HepG2 (cell line): ENCODE measurements around the gene OR5K4. TPM values are rescaled to one million over a fixed set of nuclear protein-coding genes. Genes with fewer than 3 reads are reported as not detected.

Experiments
- ATAC-seq: fragments of 200-7000 bp; cut with Tn5 transposase; 3 replicates; pipeline ENCODE4 v1.9.1; 2020; ENCODE audit warnings: mild to moderate bottlenecking, moderate library complexity
- BruUV-seq: library from RNA; stranded (reverse); fragments of 400-500 nt; replicated peaks from 2 replicates; lab custom pipeline; 2021; lab: Mats Ljungman, UMichigan
- CTCF ChIA-PET: fragments of 300-600 bp; formaldehyde crosslinking; extraction: SDS; loops from one replicate; lab custom pipeline; 2021; ENCODE audit warnings: low total read pairs, inconsistent platforms, low intra/inter-chr PET ratio; lab: Yijun Ruan, JAX
- POLR2A ChIA-PET: fragments of 350-600 bp; sonication (Branson Sonifier 250); formaldehyde crosslinking; loops from one replicate; lab custom pipeline; 2020; ENCODE audit warnings: antibody characterized with exemption, inconsistent platforms; lab: Yijun Ruan, JAX
- DNase-seq: peaks from one replicate; pipeline ENCODE4 v3.0.0-alpha.2; 2015; ENCODE audit warnings: low spot score
- FAIRE-seq: peaks from 3 replicates; lab custom pipeline; 2011; peaks lifted over from hg19 to GRCh38; lab: Jason Lieb, UNC
- H2AFZ ChIP-seq: one replicate; pipeline ENCODE4 v1.6.1; 2011; ENCODE audit warnings: low read length, inconsistent platforms
- H3K27ac ChIP-seq: fragments of 300-600 bp; 3 replicates; pipeline ENCODE4 v1.8.0; 2011; ENCODE audit warnings: mixed run types, mild to moderate bottlenecking, mixed read lengths, low read length, inconsistent platforms; ENCODE audit not compliant: insufficient read depth; ENCODE audit errors: extremely low read length
- H3K27me3 ChIP-seq, 2 experiments: fragments of 200-600 bp in 1 of 2; 2 replicates in 1 of 2; 3 replicates in 1 of 2; pipeline versions ENCODE4 v1.6.0 to v1.8.0; 2011; ENCODE audit warnings: low read length in 2 of 2, mild to moderate bottlenecking in 2 of 2, moderate library complexity in 2 of 2, inconsistent platforms in 1 of 2; ENCODE audit not compliant: insufficient read depth in 2 of 2, control insufficient read depth in 1 of 2
- H3K36me3 ChIP-seq, 2 experiments: fragments of 200-600 bp in 1 of 2; replicated peaks in 1 of 2; 2 replicates in 1 of 2; 3 replicates in 1 of 2; pipeline versions ENCODE4 v1.5.1 to v1.8.0; 2011; ENCODE audit warnings: low read length in 2 of 2, inconsistent platforms in 1 of 2; ENCODE audit not compliant: insufficient read depth in 2 of 2, control insufficient read depth in 1 of 2
- H3K4me1 ChIP-seq: 2 replicates; pipeline ENCODE4 v1.5.1; 2012; ENCODE audit warnings: low read length, inconsistent platforms; ENCODE audit not compliant: insufficient read depth
- H3K4me2 ChIP-seq: 2 replicates; pipeline ENCODE4 v1.6.0; 2011; ENCODE audit warnings: low read depth, low read length, inconsistent platforms
- H3K4me3 ChIP-seq, 3 experiments: fragments of 200-600 bp in 1 of 3; sonication (generic), shearing (Covaris generic) in 1 of 3; replicated peaks in 1 of 3; 2 replicates each; pipeline ENCODE4 v1.5.1; 2011 to 2016; ENCODE audit warnings: low read length in 3 of 3, inconsistent platforms in 2 of 3, low read depth in 2 of 3, mild to moderate bottlenecking in 2 of 3, control low read depth in 1 of 3, mixed read lengths in 1 of 3; ENCODE audit not compliant: insufficient read depth in 1 of 3
- H3K79me2 ChIP-seq: one replicate; pipeline ENCODE4 v1.6.1; 2011; ENCODE audit warnings: low read length, inconsistent platforms; ENCODE audit not compliant: insufficient read depth
- H3K9ac ChIP-seq: 2 replicates; pipeline ENCODE4 v1.6.0; 2011; ENCODE audit warnings: mild to moderate bottlenecking, low read depth, low read length, inconsistent platforms; ENCODE audit not compliant: insufficient read depth
- H3K9me3 ChIP-seq: 2 replicates; pipeline ENCODE4 v1.5.1; 2012; ENCODE audit warnings: mild to moderate bottlenecking, low read length
- H4K20me1 ChIP-seq: 2 replicates; pipeline ENCODE4 v1.6.0; 2011; ENCODE audit warnings: inconsistent platforms, mild to moderate bottlenecking, low read length, moderate library complexity; ENCODE audit not compliant: insufficient read depth
- ELF3 ChIP-seq: IDR thresholded peaks from 2 replicates; pipeline ENCODE4 v1.6.1; 2016; ENCODE audit warnings: missing genetic modification reagents, missing compliant biosample characterization
- HOXA7 ChIP-seq: sonication (generic); formaldehyde crosslinking; IDR thresholded peaks from 2 replicates; pipeline ENCODE4 v1.8.1; 2022; ENCODE audit warnings: mild to moderate bottlenecking, missing genetic modification reagents, moderate library complexity
- MAFF ChIP-seq: IDR thresholded peaks from 2 replicates; pipeline ENCODE4 v1.6.1; 2011; ENCODE audit warnings: low read depth, low read length, improper control_type of control experiment
- MYNN ChIP-seq: sonication (generic); formaldehyde crosslinking; IDR thresholded peaks from 2 replicates; pipeline ENCODE4 v1.4.0; 2020; ENCODE audit warnings: mild to moderate bottlenecking, low read depth, missing genetic modification reagents
- SMYD3 ChIP-seq: sonication (generic); formaldehyde crosslinking; IDR thresholded peaks from 2 replicates; pipeline ENCODE4 v1.8.1; 2023; ENCODE audit warnings: mild to moderate bottlenecking, missing genetic modification reagents
- SP2 ChIP-seq: sonication (generic); formaldehyde crosslinking; IDR thresholded peaks from 2 replicates; pipeline ENCODE4 v1.5.1; 2020; ENCODE audit warnings: mild to moderate bottlenecking, missing genetic modification reagents
- TEAD3 ChIP-seq: optimal IDR thresholded peaks from 2 replicates; pipeline ENCODE3; 2016; ENCODE audit warnings: borderline replicate concordance
- YEATS2 ChIP-seq: sonication (generic); formaldehyde crosslinking; IDR thresholded peaks from 2 replicates; pipeline ENCODE4 v1.4.0; 2020; ENCODE audit warnings: missing genetic modification reagents, borderline replicate concordance
- ZFY ChIP-seq: sonication (generic); formaldehyde crosslinking; IDR thresholded peaks from 2 replicates; pipeline ENCODE4 v1.4.0; 2020; ENCODE audit warnings: missing genetic modification reagents
- ZNF101 ChIP-seq: sonication (generic); formaldehyde crosslinking; IDR thresholded peaks from 2 replicates; pipeline ENCODE4 v1.4.0; 2020; ENCODE audit warnings: mild to moderate bottlenecking, low read depth, missing genetic modification reagents, borderline replicate concordance
- ZNF121 ChIP-seq: sonication (generic); formaldehyde crosslinking; IDR thresholded peaks from 2 replicates; pipeline ENCODE4 v1.5.0; 2020; ENCODE audit warnings: mild to moderate bottlenecking, missing genetic modification reagents
- in situ Hi-C: cut with HindIII; loops from 2 replicates; pipeline ENCODE4 v1.10.0; 2017; ENCODE audit warnings: low pct_unique_long_range_greater_than_20kb; ENCODE audit not compliant: extremely low pct_ligation_motif_present
- intact Hi-C: fragments of 100-400 bp; cut with micrococcal nuclease; formaldehyde crosslinking; loops from one replicate; pipeline ENCODE4 v1.10.0; 2022; ENCODE audit not compliant: unreplicated experiment
- polyA plus RNA-seq, 8 experiments: library from polyadenylated mRNA; depleted of rRNA in 3 of 8; stranded (reverse) in 7 of 8; unstranded in 1 of 8; fragments of >200 nt; fragmentation: Illumina TruSeq in 4 of 8; extraction: Trizol in 4 of 8; gene quantifications; 2 replicates each; pipeline versions ENCODE4 v1.2.1 to v1.2.3, GENCODE V29; 2011 to 2016; ENCODE audit warnings: low read depth in 4 of 8, missing spikeins in 1 of 8, mixed read lengths in 1 of 8; ENCODE audit not compliant: insufficient read depth in 1 of 8
- total RNA-seq, 5 experiments: library from RNA; depleted of rRNA; stranded (reverse); fragments of >200 nt; fragmentation: Illumina TruSeq; extraction: Trizol; gene quantifications; 2 replicates each; pipeline ENCODE4 v1.2.3, GENCODE V29; 2016; ENCODE audit warnings: low read depth in 1 of 5
- TF ChIP-seq, protein P1 (sequence below): sonication (generic); formaldehyde crosslinking; IDR thresholded peaks from 2 replicates; pipeline ENCODE4 v1.5.1; 2020; ENCODE audit warnings: mild to moderate bottlenecking, missing genetic modification reagents, moderate library complexity
- TF ChIP-seq, protein P2 (sequence below): sonication (generic); formaldehyde crosslinking; IDR thresholded peaks from 2 replicates; pipeline ENCODE4 v1.4.0; 2020; ENCODE audit warnings: missing genetic modification reagents
- TF ChIP-seq, protein P3 (sequence below): sonication (generic); formaldehyde crosslinking; IDR thresholded peaks from 2 replicates; pipeline ENCODE4 v1.5.1; 2020; ENCODE audit warnings: missing genetic modification reagents, mild to moderate bottlenecking, borderline replicate concordance

Gene OR5K4
- total and polyA plus RNA-seq, 2 of the 13 experiments (the other 11 are each of a cell fraction or from before 2014, with no cell fraction given) = not detected

GRCh38 chr3:98390366-98390765, 36.7 kb downstream of the OR5K4 start, which contains the start of gene OR5K3:
OR5K3 (plus strand) TSS chr3:98390666; CDS start chr3:98390666, 0 bp downstream.
- FAIRE-seq = no peak
- BruUV-seq = no TSS peak

DNA sequence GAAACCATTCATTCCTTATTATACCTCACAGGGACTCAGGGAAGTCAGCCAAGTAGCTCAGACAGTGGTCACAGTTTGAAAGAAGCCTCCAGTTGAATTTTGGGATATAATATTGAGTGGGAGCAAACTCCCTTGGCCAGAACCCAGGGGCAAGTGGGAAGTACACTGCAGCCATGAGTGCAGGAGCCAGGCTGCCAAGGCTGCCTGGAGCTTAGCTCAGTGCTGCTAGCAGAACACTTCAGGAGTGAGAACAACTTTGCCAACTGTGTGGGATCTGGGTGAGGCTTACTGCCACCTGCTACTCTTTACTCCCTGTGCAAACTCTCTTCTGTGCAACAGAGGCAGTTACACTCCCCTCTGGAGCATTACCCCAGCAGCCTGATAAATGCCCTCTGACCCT, 41.4 kb downstream of the OR5K4 start:
- no peaks in the 10 kb centered on the region for H3K27me3 ChIP-seq
- no peak overlapping the region for H3K4me3 ChIP-seq
- FAIRE-seq (no peak), DNase-seq (no peak), ATAC-seq (no peak)
- no peaks in the 10 kb centered on the region for H4K20me1 ChIP-seq
- no peak overlapping the region for H2AFZ ChIP-seq
- ChIA-PET CTCF (no interaction called here), POLR2A (no interaction called here)
- H3K4me2 ChIP-seq = no peak overlapping the region
- H3K79me2 ChIP-seq = no peaks in the 10 kb centered on the region
- in situ Hi-C loops (no loop called here), intact Hi-C loops (no loop called here)
- no peaks in the 10 kb centered on the region for H3K36me3 ChIP-seq
- H3K4me1 ChIP-seq = no peaks in the 10 kb centered on the region
- no peak overlapping the region for H3K9ac ChIP-seq
- no peak overlapping the region for H3K27ac ChIP-seq
- H3K9me3 ChIP-seq = no peaks in the 10 kb centered on the region
- no TSS peak for BruUV-seq
- no peak for TF ChIP-seq ZNF101 (CRISPR knock-in tag)
- TF ChIP-seq SP2 (CRISPR knock-in tag) = no peak
- no peak for TF ChIP-seq ZFY
- TF ChIP-seq TEAD3 = no peak
- TF ChIP-seq, protein P1, sequence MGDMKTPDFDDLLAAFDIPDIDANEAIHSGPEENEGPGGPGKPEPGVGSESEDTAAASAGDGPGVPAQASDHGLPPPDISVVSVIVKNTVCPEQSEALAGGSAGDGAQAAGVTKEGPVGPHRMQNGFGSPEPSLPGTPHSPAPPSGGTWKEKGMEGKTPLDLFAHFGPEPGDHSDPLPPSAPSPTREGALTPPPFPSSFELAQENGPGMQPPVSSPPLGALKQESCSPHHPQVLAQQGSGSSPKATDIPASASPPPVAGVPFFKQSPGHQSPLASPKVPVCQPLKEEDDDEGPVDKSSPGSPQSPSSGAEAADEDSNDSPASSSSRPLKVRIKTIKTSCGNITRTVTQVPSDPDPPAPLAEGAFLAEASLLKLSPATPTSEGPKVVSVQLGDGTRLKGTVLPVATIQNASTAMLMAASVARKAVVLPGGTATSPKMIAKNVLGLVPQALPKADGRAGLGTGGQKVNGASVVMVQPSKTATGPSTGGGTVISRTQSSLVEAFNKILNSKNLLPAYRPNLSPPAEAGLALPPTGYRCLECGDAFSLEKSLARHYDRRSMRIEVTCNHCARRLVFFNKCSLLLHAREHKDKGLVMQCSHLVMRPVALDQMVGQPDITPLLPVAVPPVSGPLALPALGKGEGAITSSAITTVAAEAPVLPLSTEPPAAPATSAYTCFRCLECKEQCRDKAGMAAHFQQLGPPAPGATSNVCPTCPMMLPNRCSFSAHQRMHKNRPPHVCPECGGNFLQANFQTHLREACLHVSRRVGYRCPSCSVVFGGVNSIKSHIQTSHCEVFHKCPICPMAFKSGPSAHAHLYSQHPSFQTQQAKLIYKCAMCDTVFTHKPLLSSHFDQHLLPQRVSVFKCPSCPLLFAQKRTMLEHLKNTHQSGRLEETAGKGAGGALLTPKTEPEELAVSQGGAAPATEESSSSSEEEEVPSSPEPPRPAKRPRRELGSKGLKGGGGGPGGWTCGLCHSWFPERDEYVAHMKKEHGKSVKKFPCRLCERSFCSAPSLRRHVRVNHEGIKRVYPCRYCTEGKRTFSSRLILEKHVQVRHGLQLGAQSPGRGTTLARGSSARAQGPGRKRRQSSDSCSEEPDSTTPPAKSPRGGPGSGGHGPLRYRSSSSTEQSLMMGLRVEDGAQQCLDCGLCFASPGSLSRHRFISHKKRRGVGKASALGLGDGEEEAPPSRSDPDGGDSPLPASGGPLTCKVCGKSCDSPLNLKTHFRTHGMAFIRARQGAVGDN (CRISPR knock-in tag) = no peak
- TF ChIP-seq, protein P2, sequence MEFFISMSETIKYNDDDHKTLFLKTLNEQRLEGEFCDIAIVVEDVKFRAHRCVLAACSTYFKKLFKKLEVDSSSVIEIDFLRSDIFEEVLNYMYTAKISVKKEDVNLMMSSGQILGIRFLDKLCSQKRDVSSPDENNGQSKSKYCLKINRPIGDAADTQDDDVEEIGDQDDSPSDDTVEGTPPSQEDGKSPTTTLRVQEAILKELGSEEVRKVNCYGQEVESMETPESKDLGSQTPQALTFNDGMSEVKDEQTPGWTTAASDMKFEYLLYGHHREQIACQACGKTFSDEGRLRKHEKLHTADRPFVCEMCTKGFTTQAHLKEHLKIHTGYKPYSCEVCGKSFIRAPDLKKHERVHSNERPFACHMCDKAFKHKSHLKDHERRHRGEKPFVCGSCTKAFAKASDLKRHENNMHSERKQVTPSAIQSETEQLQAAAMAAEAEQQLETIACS = no peak
- TF ChIP-seq SMYD3 (CRISPR knock-in tag) = no peak
- TF ChIP-seq MYNN (CRISPR knock-in tag) = no peak
- no peak for TF ChIP-seq YEATS2 (CRISPR knock-in tag)
- no peak for TF ChIP-seq ZNF121 (CRISPR knock-in tag)
- no peak for TF ChIP-seq HOXA7 (CRISPR knock-in tag)

More at GRCh38 chr3:98390366-98390765, 36.7 kb downstream of the OR5K4 start, which contains the start of gene OR5K3:
- Histone ChIP-seq H3K4me2 (no peak within 1 kb of the TSS), H3K27me3 (no peaks in the 10 kb centered on the region), H3K79me2 (no peaks in the 10 kb centered on the region), H3K9ac (no peak within 1 kb of the TSS), H4K20me1 (no peaks in the 10 kb centered on the region), H3K9me3 (no peaks in the 10 kb centered on the region), H3K27ac (no peak within 1 kb of the TSS), H2AFZ (no peak within 1 kb of the TSS), H3K4me3 (no peak within 1 kb of the TSS), H3K4me1 (no peaks in the 10 kb centered on the region), H3K36me3 (no peaks in the 10 kb centered on the region)
- POLR2A ChIA-PET = no interaction called here
- intact Hi-C loops (no loop called here), in situ Hi-C loops (no loop called here)
- DNase-seq = no peak
- CTCF ChIA-PET = no interaction called here
- 0 out of 2 replicates have a peak, but pooled peaks have one; percentile 11 for TF ChIP-seq MAFF
- TF ChIP-seq, protein P3, sequence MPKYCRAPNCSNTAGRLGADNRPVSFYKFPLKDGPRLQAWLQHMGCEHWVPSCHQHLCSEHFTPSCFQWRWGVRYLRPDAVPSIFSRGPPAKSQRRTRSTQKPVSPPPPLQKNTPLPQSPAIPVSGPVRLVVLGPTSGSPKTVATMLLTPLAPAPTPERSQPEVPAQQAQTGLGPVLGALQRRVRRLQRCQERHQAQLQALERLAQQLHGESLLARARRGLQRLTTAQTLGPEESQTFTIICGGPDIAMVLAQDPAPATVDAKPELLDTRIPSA (CRISPR knock-in tag) = no peak
- TF ChIP-seq ELF3 (CRISPR knock-in tag) = no peak
- no peak for ATAC-seq
